Vagina (tissue), 2 donors: ENCODE results near the gene GPBP1L1.
"Not testable (repeated sequence)": the region's sequence is repeated elsewhere in the genome, so short reads cannot be mapped to it uniquely, and the experiment has no call there.

ENCODE experiments used
- CTCF ChIP-seq, 3 experiments: fragments of 450-650 bp in 2 of 3; fragments of 200-600 bp in 1 of 3; sonication (generic) in 1 of 3; IDR thresholded peaks; one replicate each; pipeline ENCODE4 v1.5.1; 2017 to 2019; ENCODE audit warnings: antibody characterized with exemption in 3 of 3, mild to moderate bottlenecking in 2 of 3, moderate library complexity in 2 of 3
- POLR2AphosphoS5 ChIP-seq, 2 donors: sonication (generic); formaldehyde crosslinking; IDR thresholded peaks; one replicate each; pipeline ENCODE4 v1.9.0; 2017; ENCODE audit warnings: antibody characterized with exemption in 2 of 2, mild to moderate bottlenecking in 2 of 2, low read depth in 1 of 2; ENCODE audit not compliant: insufficient read depth in 1 of 2

- TF ChIP-seq CTCF (IDR thresholded peaks at IDR 0.05); POLR2AphosphoS5 (IDR thresholded peaks at IDR 0.05; ENCODE audit: insufficient read depth in 1 of 2, low read depth in 1 of 2): not testable (repeated sequence)
Measured at GRCh38 chr1:45726007-45726406, 39.7 kb upstream of the GPBP1L1 start.
